Renal cortex interstitium (tissue), 11 donors: ENCODE results near the gene PTGS1. TPM values are rescaled to one million over a fixed set of nuclear protein-coding genes. Genes with fewer than 3 reads are reported as not detected.

Experiments
- DNase-seq, 11 donors: peaks; one replicate each; pipeline ENCODE4 v3.0.0-alpha.2; 2013; ENCODE audit warnings: low read depth in 9 of 11, low spot score in 4 of 11; ENCODE audit errors: extremely low read depth in 1 of 11
- polyA plus RNA-seq, 3 donors: library from polyadenylated mRNA; unstranded; fragments of 120-200 nt; gene quantifications; one replicate each; pipeline ENCODE4 v1.2.1, GENCODE V29; 2013; ENCODE audit not compliant: insufficient read length in 3 of 3

PTGS1 gene
- polyA plus RNA-seq, 3 donors = 3.3 to 7.1 (median 4.4) TPM

- DNase-seq = no peak
These were observed 54.3 kb downstream of the PTGS1 start for GRCh38 chr9:122425087-122425486.

DNA sequence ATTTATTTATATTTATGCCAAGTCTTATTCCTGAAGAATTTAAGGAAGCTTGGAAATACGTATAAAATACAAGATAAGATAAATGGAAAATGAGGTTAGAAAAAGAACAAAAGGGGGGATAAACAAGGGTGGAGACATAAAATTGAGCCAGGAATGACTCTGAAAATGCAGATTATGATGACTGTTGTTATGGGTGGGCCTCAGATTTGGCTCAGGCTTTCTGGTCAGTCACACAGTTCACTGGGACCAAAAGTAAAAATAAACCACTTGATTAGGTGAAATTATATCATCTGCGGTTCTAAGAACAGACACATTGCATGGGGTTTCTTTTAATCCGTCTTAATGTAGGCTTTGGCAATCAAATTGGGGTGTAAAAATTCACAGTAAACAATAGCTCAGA lies 55.9 kb downstream of the PTGS1 start:
- DNase-seq = no peak

GRCh38 chr9:122442568-122442967 lies 71.7 kb downstream of the PTGS1 start:
- no peak for DNase-seq

- no peak for DNase-seq
These were observed 73.4 kb downstream of the PTGS1 start for GRCh38 chr9:122444041-122444733.

Other genes starting within 250 kb of the PTGS1 start
- gene NDUFA8, start 211.2 kb upstream of the PTGS1 start, polyA plus RNA-seq = 10 to 100 TPM; 71.7 to 90.3 (median 79.6) TPM
- gene MORN5, start 211.1 kb upstream of the PTGS1 start, polyA plus RNA-seq = 1 to 10 TPM; 1.9 to 3.0 (median 2.7) TPM
- 1 to 10 TPM; 3.4 to 4.5 (median 3.5) TPM for gene LHX6, start 142.1 kb upstream of the PTGS1 start, polyA plus RNA-seq
- gene RBM18, start 106.2 kb upstream of the PTGS1 start, polyA plus RNA-seq = 10 to 100 TPM; 30.7 to 33.1 (median 32.3) TPM
- 10 to 100 TPM; 38.2 to 51.4 (median 46.7) TPM for gene MRRF, start 106.1 kb upstream of the PTGS1 start, polyA plus RNA-seq
- gene OR1J1, start 106.9 kb downstream of the PTGS1 start, polyA plus RNA-seq = not detected
- not detected for gene OR1J2, start 139.8 kb downstream of the PTGS1 start, polyA plus RNA-seq
- not detected for gene OR1J4, start 148.1 kb downstream of the PTGS1 start, polyA plus RNA-seq
- not detected for gene OR1N1, start 156.3 kb downstream of the PTGS1 start, polyA plus RNA-seq
- gene OR1N2, start 182.1 kb downstream of the PTGS1 start, polyA plus RNA-seq = not detected
- under 1 TPM; 0.09 to 0.19 (median 0.12) TPM for gene OR1L8, start 212.4 kb downstream of the PTGS1 start, polyA plus RNA-seq
- not detected for gene OR1Q1, start 243.7 kb downstream of the PTGS1 start, polyA plus RNA-seq